ENCODE results near the gene CACNA1C.

DNA sequence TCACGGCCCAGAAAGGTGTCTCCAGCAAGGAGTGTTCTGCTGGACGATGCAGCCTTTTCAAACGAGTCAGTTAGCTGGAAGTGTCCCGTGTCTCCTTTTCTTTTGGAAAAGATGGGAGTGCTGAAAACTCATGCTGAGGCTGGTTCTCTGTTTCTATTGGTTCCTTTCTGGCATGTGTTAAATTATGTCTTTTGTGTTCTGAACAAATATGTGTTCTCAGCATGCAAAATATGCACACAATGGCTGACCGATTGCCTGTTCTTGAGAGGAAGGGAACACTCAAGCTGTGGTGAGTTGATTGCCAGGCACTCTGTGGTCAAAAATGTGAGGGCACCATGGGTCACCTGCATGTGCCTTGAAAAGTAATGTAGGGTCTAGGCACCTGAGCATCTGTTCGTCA, 181.3 kb downstream of the CACNA1C start:
- TF ChIP-seq, protein P1, sequence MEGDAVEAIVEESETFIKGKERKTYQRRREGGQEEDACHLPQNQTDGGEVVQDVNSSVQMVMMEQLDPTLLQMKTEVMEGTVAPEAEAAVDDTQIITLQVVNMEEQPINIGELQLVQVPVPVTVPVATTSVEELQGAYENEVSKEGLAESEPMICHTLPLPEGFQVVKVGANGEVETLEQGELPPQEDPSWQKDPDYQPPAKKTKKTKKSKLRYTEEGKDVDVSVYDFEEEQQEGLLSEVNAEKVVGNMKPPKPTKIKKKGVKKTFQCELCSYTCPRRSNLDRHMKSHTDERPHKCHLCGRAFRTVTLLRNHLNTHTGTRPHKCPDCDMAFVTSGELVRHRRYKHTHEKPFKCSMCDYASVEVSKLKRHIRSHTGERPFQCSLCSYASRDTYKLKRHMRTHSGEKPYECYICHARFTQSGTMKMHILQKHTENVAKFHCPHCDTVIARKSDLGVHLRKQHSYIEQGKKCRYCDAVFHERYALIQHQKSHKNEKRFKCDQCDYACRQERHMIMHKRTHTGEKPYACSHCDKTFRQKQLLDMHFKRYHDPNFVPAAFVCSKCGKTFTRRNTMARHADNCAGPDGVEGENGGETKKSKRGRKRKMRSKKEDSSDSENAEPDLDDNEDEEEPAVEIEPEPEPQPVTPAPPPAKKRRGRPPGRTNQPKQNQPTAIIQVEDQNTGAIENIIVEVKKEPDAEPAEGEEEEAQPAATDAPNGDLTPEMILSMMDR (IDR thresholded peaks at IDR 0.05; ENCODE audit: low read depth, low read length, poor library complexity, severe bottlenecking), result no peak
- no peak for TF ChIP-seq EZH2phosphoT487 (IDR thresholded peaks at IDR 0.05; ENCODE audit: borderline replicate concordance, low read length)

All from DOHH2 (cell line).